Heart right ventricle (tissue), 16 donors: ENCODE measurements around the gene TRMT1L. TPM values are rescaled to one million over a fixed set of nuclear protein-coding genes. Genes with fewer than 3 reads are reported as not detected.
A peak's percentile ranks its signal among the peaks of the same experiment; 100 is the strongest.

ENCODE experiments used
- ATAC-seq, 8 donors: fragments of 200-7000 bp; cut with Tn5 transposase; one replicate each; pipeline ENCODE4 v1.9.1; 2020; ENCODE audit warnings: mild to moderate bottlenecking in 8 of 8, moderate library complexity in 8 of 8, moderate number of reproducible peaks in 1 of 8
- DNase-seq, 2 donors: peaks; one replicate each; pipeline ENCODE4 v3.0.0-alpha.2; 2020
- H3K27ac ChIP-seq, 10 donors: fragments of 200-600 bp; sonication (generic) in 2 of 10; one replicate each; pipeline versions ENCODE4 v1.5.0 to v1.8.0; 2020 to 2022; ENCODE audit warnings: mild to moderate bottlenecking in 3 of 10
- H3K27me3 ChIP-seq, 7 donors: fragments of 200-600 bp; one replicate each; pipeline ENCODE4 v1.8.0; 2021 to 2022; ENCODE audit warnings: mild to moderate bottlenecking in 2 of 7
- H3K36me3 ChIP-seq, 9 donors: fragments of 200-600 bp; sonication (generic) in 1 of 9; one replicate each; pipeline versions ENCODE4 v1.5.0 to v1.8.0; 2020 to 2022; ENCODE audit warnings: mild to moderate bottlenecking in 2 of 9
- H3K4me1 ChIP-seq, 9 donors: fragments of 200-600 bp; sonication (generic) in 1 of 9; one replicate each; pipeline versions ENCODE4 v1.5.0 to v1.8.0; 2020 to 2022; ENCODE audit warnings: mild to moderate bottlenecking in 4 of 9
- H3K4me3 ChIP-seq, 10 donors: fragments of 200-600 bp; sonication (generic) in 2 of 10; one replicate each; pipeline versions ENCODE4 v1.5.0 to v1.8.0; 2020 to 2022; ENCODE audit warnings: mild to moderate bottlenecking in 7 of 10, moderate library complexity in 2 of 10
- H3K9me3 ChIP-seq, 11 donors: fragments of 200-600 bp in 10 of 11; sonication (generic) in 2 of 11; one replicate each; pipeline versions ENCODE4 v1.5.0 to v1.8.0; 2013 to 2022; ENCODE audit warnings: mild to moderate bottlenecking in 2 of 11, control low read depth in 1 of 11, moderate library complexity in 1 of 11
- CTCF ChIP-seq, 9 donors: fragments of 200-600 bp; sonication (generic) in 2 of 9; IDR thresholded peaks; one replicate each; pipeline versions ENCODE4 v1.5.0 to v1.8.0; 2021 to 2022; ENCODE audit warnings: antibody characterized with exemption in 9 of 9, mild to moderate bottlenecking in 5 of 9, moderate library complexity in 1 of 9
- WGBS, 2 donors: extraction: QIAGEN DNeasy Blood & Tissue Kit; methylation state at CpG; one replicate each; pipeline ENCODE4 v1.1.7; 2013; ENCODE audit warnings: inconsistent platforms in 1 of 2; 5-methylcytosine and 5-hydroxymethylcytosine counted together
- intact Hi-C, 10 donors: fragments of 100-400 bp; cut with DNase I; formaldehyde crosslinking; loops; one replicate each; pipeline versions ENCODE4 v1.11.1 to v1.14.2; 2022
- polyA plus RNA-seq, 2 donors: library from polyadenylated mRNA; stranded (reverse); fragments of 200-250 nt; gene quantifications; one replicate each; pipeline ENCODE4 v1.2.3, GENCODE V29; 2013
- total RNA-seq, 10 donors: library from RNA; stranded (reverse); fragmentation: NEBNext Ultra II Directional in 3 of 10; extraction: Animal tissue kit (Norgen Biotek cat#: 25700) in 3 of 10; gene quantifications; one replicate each; pipeline versions ENCODE4 v1.2.1 to v1.2.4, GENCODE V29; 2021 to 2023
- donor health status: Arrhythmogenic right ventricular cardiomyopathy.
- donor health status: ischemic (EF 13 %, LVEDD 7.1; RV severe dilation, severe dysfunction).
- donor health status: healthy with polysubstance abuse.
- donor health status: DM: no; HTN: yes; CAD: no.
- donor health status: DM: no; HTN: no; CAD: no.
- donor health status: ischemic (EF 25% LVEDD 6.9; RV normal size, moderate dysfunction).
- donor health status: ischemic (EF 25% LVEDD 5.7; RV mildly dilated, moderate dysfunction).
- donor health status: healthy.
- donor health status: DM: yes; HTN: yes; CAD: no.
- donor health status: Ischemic cardiomyopathy.
- donor health status: ischemic (EF 35%, LVEDD 5.7; RV mildly dilated, moderate dysfunction).
- donor health status: nonischemic (EF 11% LVEDD 7.7; RV severe dilation, severe dysfunction).
- donor health status: DM: yes; HTN: yes; CAD: no.
- donor health status: PGD.
- donor health status: ischemic (EF 29% LVEDD 5.4; RV normal size, mild dysfunction).
- donor health status: nonischemic (EF 23%, LVEDD 6.1; RV moderate dilation, normal function).

Gene TRMT1L
- total and polyA plus RNA-seq, 12 donors, result 6.8 to 34.1 (median 25.7) TPM

GRCh38 chr1:185073725-185074124 is 83.0 kb downstream of the TRMT1L start:
- H3K27me3 ChIP-seq, result no peaks in the 10 kb centered on the region
- no peaks in the 10 kb centered on the region for H3K36me3 ChIP-seq
- H3K27ac ChIP-seq, result no peak overlapping the region
- no peak for DNase-seq
- intact Hi-C loops, result no loop called here
- peaks cover 0 to 9% (median 3%) of the 10 kb centered on the region in 9 donors for H3K4me1 ChIP-seq
- TF ChIP-seq CTCF (IDR thresholded peaks at IDR 0.05), result no peak
- ATAC-seq, result no peak
- no peaks in the 10 kb centered on the region for H3K9me3 ChIP-seq
- WGBS, 2 donors, result 95 to 96% methylated on average over 2 of the region's 2 CpGs
- H3K4me3 ChIP-seq, result no peak overlapping the region

- no peak for TF ChIP-seq CTCF (IDR thresholded peaks at IDR 0.05)
- Histone ChIP-seq H3K4me1 (peaks cover 0 to 28% (median 8%) of the 10 kb centered on the region in 9 donors), H3K9me3 (peaks cover 0 to 1% (median 0%) of the 10 kb centered on the region in 11 donors), H3K4me3 (no peak overlapping the region), H3K27ac (no peak overlapping the region), H3K27me3 (no peaks in the 10 kb centered on the region), H3K36me3 (no peaks in the 10 kb centered on the region)
- ATAC-seq (no peak), DNase-seq (no peak)
- intact Hi-C loops, result no loop called here
Observed at GRCh38 chr1:185070051-185070450, 86.7 kb downstream of the TRMT1L start.

DNA sequence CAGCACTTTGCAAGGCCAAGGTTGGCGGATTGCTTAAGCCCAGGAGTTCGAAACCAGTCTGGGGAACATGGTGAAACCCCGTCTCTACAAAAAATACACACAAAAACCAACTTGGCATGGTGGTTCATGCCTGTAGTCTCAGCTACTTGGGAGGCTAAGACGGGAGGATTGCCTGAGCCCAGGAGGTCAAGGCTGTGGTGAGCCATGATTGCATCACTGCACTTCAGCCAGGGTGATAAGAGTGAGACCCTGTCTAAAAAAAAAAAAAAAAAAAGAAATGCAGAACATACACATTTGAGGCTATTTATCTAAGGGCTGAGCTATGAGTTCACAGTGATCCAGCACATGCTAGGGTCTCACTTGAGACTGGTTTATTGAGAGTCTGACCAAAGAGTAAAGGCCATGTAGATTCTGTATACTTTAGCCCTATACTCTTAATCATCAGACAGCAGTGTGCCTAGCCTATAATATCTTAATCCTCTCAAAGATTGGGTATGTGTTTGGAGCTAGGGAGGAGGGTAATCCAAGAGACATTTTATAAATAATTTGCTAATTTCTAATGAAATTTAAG is 87.5 kb downstream of the TRMT1L start:
- Histone ChIP-seq H3K27me3 (no peaks in the 10 kb centered on the region), H3K4me3 (no peak overlapping the region), H3K36me3 (no peaks in the 10 kb centered on the region), H3K4me1 (peaks cover 0 to 28% (median 8%) of the 10 kb centered on the region in 9 donors), H3K9me3 (peaks cover 0 to 9% (median 0%) of the 10 kb centered on the region in 11 donors), H3K27ac (no peak overlapping the region)
- TF ChIP-seq CTCF (IDR thresholded peaks at IDR 0.05), result no peak
- WGBS, 2 donors, result 95 to 98% methylated on average over 4 of the region's 4 CpGs
- DNase-seq (no peak), ATAC-seq (no peak)
- intact Hi-C loops, result no loop called here

DNA sequence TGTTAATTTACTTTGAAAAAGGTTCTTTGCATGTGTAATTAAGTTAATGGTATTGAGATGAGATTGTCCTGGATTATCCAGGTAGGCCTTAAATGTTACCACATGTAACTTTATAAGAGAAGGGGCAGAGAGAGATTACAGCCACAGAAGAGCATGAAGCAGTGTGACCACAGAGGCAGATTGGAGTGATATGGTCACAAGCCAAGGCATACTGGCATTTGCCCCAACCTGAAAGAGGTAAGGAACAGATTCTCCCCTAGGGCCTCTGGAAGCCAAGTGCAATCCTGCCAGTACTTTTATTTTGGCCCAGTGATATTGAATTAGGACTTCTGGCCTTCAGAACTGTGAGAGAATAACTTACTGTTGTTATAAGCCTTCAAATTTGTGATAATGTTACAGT is 88.4 kb downstream of the TRMT1L start:
- Histone ChIP-seq H3K27ac (no peak overlapping the region), H3K4me1 (peaks cover 0 to 27% (median 11%) of the 10 kb centered on the region in 9 donors), H3K9me3 (peaks cover 0 to 15% (median 0%) of the 10 kb centered on the region in 11 donors), H3K4me3 (no peak overlapping the region), H3K27me3 (no peaks in the 10 kb centered on the region), H3K36me3 (no peaks in the 10 kb centered on the region)
- intact Hi-C loops, result no loop called here
- no peak for TF ChIP-seq CTCF (IDR thresholded peaks at IDR 0.05)
- ATAC-seq (peak in 1 of 8 donors; percentile 26), DNase-seq (no peak)

Other genes with a start within 250 kb of the TRMT1L start
- gene NIBAN1, start 182.4 kb downstream of the TRMT1L start, total RNA-seq, result 100 to 1,000 TPM; 256 to 601 (median 442) TPM
- 10 to 100 TPM; 46.6 to 63.1 TPM for gene NIBAN1, start 182.4 kb downstream of the TRMT1L start, polyA plus RNA-seq
- 10 to 100 TPM in 9 of 10 donors, 1 to 10 TPM in 1; 9.9 to 16.7 (median 14.0) TPM for gene RNF2, start 111.4 kb downstream of the TRMT1L start, total RNA-seq
- gene RNF2, start 111.4 kb downstream of the TRMT1L start, polyA plus RNA-seq, result 1 to 10 TPM; 2.3 to 5.3 TPM
- gene SWT1, start 214 bp upstream of the TRMT1L start, total RNA-seq, result 1 to 10 TPM; 3.6 to 7.9 (median 6.2) TPM
- 1 to 10 TPM; 1.4 to 2.6 TPM for gene SWT1, start 214 bp upstream of the TRMT1L start, polyA plus RNA-seq
- 100 to 1,000 TPM in 1 of 10 donors, 10 to 100 TPM in 9; 44.7 to 132 (median 66.7) TPM for gene IVNS1ABP, start 160.3 kb upstream of the TRMT1L start, total RNA-seq
- 10 to 100 TPM; 26.0 to 30.4 TPM for gene IVNS1ABP, start 160.3 kb upstream of the TRMT1L start, polyA plus RNA-seq